Stimulated activated CD8-positive, alpha-beta memory T cell treated with anti-CD3 and anti-CD28 coated beads, Interleukin-2, amount 100 ng/mL, for 1 hour (primary cell): ENCODE results near the gene ORC2.
"Not testable (repeated sequence)": the region's sequence is repeated elsewhere in the genome, so short reads cannot be mapped to it uniquely, and the experiment has no call there.

Experiments used
- DNase-seq, 2 donors: peaks; one replicate each; pipeline ENCODE4 v3.0.0-alpha.2; 2020; ENCODE audit warnings: low read depth in 2 of 2

Gene ORC2

GRCh38 chr2:200963124-200963917 lies at the start of gene ORC2:
Gene ORC2, minus strand, starts transcription at chr2:200963660. Its CDS starts 5,537 bp downstream, at chr2:200958123.
- DNase-seq, result peak; percentile 84 to 87

DNA sequence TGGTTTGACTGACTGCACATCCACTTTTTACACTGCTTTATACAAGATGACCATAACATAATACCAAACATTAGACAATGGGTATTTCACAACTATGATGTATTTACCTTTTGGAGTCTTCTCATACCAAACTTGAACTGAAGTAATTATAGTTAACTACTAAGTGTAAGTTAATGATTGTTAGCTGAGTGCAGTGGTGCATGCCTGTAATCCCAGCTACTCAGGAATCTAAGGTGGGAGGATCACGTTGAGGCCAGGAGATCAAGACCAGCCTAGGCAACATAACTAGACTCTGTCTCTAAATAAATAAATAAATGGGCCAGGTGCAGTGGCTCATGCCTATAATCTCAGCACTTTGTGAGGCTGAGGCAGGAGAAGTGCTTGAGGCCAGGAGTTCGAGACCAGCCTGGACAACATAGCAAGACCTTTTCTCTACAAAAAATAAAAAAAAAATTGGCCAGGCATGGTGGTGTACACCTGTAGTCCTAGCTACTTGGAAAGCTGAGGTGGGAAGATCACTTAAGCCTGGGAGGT lies 44.9 kb upstream of the ORC2 start:
- DNase-seq, result no peak

GRCh38 chr2:201007584-201007998 lies 44.1 kb upstream of the ORC2 start:
- DNase-seq, result no peak

DNA sequence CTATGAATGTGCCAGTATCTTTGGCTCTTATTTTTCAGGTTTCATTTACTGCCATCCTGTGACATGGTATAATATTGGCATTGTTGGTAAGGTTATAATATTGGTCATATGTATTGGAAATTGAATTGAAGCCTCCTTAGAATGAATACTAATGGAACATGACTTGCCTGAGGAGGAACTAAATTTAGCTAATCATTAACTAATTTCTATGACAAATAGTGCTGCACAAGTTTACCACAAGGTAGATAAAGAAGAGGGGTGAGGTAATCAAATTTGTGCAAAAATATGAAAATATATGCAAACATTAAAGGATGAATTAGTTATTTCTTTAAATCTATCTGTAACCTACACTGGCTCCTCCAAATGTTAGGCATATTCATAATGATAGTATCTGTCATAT lies 43.2 kb upstream of the ORC2 start:
- no peak for DNase-seq

- DNase-seq, result no peak
Observed at GRCh38 chr2:201004370-201004769, 40.9 kb upstream of the ORC2 start.

- DNase-seq, result no peak
Observed at GRCh38 chr2:200993097-200993496, 29.6 kb upstream of the ORC2 start.

DNA sequence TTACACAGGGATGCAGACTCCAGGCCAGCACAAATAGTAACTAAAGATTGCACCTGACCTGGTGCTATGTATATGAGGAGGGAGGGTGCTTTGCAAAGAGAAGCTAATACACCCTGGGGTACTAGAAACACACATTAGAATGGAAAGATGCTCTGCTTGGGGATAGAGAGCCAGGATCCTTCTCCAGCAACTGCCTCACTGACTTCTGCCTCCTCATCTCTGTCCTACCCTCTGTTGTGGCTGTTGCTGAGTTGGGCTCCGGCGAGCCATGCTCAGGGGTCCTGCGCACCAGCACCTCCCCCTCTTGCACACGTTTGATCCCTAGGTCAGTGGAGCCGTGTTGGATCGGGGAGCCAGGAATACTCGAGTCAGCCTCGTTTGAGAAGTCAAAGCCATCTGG lies 23.7 kb upstream of the ORC2 start:
- no peak for DNase-seq

DNA sequence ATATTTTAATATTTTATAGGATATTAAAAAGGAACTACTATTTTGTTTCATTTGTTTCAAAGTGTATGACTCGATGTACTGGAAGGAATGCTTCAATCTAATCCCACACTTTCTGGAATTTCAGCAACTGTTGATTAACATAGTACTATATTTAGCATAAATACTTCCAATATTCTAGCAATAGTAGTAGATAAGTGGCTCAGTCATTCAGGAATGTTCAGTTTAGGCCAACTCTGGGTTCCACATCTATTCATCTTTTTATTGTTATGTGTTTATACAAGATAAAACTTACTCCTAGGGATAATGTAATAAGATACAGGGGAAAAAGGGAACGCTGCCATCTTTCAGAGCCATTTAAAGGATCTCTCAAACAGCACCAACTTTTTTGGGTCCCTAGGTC lies 22.3 kb upstream of the ORC2 start:
- no peak for DNase-seq

- no peak for DNase-seq
Observed at GRCh38 chr2:200976710-200977109, 13.2 kb upstream of the ORC2 start.

DNA sequence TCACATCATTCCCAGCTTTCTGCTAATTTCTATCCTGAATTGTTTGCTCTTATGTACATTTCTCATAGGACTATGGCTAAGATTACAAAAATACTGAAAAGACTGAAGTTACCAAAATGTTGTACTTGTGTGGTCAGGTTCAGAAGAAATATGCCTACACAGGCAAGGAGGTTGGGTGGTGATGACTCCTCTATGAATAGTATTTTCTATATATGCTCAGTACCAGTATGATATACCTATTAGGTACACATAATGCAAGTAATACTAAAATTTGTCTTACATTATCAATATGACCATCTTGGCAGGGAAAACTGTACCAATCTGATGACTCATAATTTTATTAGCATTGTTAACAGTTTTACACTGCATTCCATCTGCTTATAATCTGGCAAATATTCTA lies 12.2 kb upstream of the ORC2 start:
- DNase-seq, result no peak

DNA sequence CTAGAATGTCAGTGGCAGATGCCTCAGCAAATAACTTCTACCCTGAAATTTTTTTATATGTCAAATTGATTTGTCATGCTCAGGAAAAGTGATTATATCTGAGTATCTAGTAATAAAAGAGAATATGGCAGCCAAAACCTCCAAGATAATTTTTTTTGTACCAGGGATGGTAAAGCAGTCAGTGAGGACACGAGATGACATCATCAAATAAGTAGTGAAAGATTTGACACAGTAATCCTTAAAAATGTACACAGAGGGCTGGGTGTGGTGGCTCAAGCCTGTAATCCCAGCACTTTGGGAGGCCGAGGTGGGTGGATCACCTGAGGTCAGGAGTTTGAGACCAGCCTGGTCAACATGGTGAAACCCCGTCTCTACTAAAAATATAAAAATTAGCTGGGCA lies 6.6 kb upstream of the ORC2 start:
- not testable (repeated sequence) for DNase-seq

DNA sequence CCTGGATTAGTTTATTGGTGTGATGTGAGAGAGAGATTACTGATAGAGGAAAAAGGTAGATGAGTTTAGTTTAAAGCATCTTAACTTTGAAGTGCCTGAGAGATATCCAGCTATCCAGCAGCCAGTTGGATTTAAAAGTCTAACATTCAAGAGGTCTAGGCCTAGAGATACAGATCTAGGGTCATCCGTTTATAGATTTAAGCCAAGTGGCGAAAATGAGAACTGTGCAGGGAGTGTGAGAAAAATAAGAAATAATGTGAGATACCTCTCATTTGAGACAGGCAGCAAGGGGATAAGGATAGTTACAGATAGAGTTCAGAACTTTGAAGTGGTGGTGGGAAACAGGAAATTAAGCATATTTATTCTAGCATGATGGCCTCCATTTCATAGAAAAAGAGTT lies 5.3 kb upstream of the ORC2 start:
- DNase-seq, result no peak

GRCh38 chr2:200968162-200968561 lies 4.7 kb upstream of the ORC2 start:
- no peak for DNase-seq

- no peak for DNase-seq
Observed at GRCh38 chr2:200966770-200967169, 3.3 kb upstream of the ORC2 start.

DNA sequence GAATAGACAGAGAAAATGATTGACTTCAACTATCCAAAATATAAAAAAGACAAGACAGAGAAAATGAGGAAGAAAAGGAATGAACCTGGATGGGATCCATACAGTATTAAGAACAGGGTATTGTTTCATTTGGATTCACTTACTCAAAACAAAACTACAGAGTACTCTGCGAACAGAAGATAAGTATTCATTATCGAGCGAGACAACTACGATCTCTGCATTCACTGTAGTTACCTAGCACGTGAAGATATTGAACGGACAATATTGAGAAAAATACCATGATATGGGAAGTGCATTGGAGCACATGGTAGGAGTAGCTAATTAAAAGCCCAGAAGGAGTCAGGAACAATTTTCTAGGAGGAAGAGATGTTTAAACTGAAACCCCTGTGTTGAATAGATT lies 1.0 kb upstream of the ORC2 start:
- no peak for DNase-seq

GRCh38 chr2:200963918-200964252 lies 425 bp upstream of the ORC2 start:
- not testable (repeated sequence) for DNase-seq

- no peak for DNase-seq
Observed at GRCh38 chr2:200962811-200963123, 693 bp downstream of the ORC2 start.

DNA sequence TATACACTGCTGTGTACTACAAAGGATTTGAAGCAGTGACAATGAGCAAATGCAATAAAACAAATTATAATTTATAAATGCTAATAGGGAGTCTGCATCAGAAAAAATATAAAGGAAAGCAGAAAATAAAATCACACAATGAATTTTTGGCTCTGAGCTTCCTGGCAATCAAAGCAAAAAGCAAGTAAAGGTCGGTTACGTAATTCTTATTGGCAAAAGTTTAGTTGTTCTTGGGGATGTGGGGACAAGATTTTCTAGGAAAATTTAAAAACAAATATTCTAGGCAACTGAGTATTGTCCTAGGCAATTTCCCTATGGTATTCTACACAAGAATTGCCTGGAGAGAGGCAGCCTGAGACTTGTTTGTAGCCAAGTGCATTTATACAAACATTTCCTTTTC lies 1.8 kb downstream of the ORC2 start:
- DNase-seq, result no peak

- DNase-seq, result no peak
Observed at GRCh38 chr2:200950378-200950777, 13.1 kb downstream of the ORC2 start.

DNA sequence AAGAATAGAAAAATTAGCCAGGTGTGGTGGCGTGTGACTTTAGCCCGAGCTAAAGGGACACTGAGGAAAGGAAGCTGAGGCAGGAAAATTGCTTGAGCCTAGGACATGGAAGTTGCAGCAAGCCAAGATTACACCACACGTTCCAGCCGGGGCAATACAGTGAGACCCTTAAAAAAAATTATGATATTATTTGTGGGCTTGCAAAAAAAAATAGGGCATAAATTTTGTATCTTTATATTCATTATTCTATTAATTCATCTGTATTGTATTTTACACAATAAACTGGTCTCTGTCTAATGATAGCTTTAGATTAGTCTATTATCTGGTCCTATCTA lies 18.1 kb downstream of the ORC2 start:
- no peak for DNase-seq

DNA sequence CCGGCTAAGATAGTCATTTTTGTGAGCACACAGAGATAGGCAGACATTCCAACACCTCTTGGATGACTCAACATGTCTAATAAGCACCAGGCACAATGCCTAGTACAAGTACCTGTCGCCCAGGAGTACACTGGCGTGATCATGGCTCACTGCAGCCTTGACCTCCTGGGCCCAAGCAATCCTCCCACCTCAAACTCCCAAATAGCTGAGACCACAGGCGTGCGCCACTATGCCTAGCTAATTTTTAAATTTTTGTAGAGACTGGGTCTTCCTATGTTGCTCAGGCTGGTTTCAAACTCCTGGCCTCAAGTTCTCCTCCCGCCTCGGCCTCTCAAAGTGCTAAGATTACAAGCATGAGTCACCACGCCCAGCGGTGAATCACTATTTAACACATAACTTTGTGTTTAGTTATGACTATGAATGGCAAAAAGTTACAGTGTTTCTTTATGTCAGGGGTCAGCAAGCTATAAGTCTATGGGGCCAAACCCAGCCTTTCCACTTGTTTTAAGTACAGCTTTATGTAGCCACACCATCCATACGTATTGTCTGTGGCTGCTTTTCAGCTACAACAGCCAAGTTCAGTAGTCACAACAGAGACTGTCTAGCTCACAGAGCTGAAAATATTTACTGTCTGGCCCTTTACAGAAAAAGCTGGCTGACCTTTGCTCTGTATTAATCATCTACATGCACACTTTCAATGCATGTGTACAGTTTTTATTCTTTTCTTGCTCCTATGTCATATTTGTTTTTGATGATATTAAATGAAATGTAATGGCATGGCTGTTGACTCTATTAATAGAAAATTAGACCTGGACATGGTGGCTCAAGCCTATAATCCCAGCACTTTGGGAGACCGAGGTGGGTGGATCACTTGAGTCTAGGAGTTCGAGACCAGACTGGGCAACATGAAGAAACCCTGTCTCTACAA lies 18.7 kb downstream of the ORC2 start:
- no peak for DNase-seq

- DNase-seq, result no peak
Observed at GRCh38 chr2:200943527-200944105, 19.8 kb downstream of the ORC2 start.

DNA sequence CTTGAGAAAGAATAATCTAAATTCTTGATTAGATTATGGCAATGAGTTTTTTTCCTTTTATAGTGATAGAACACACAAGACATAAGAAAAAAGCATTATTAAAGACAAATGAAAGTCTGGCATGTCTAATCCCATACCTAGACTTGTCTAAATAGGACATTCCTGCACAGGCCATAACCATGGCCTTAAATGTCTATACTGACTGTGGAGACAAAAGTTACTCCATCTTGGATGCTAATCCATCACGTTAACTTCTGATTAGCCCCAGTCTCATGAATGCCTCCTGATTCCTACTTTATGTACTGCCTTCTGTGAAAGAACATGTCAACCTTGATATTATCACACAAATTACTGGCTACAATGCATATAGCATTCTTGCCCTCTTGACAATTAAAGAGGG lies 23.6 kb downstream of the ORC2 start:
- DNase-seq, result no peak
